SK-N-SH (cell line): Measurements from ENCODE around the gene MEIS2. TPM values are rescaled to one million over a fixed set of nuclear protein-coding genes. Genes with fewer than 3 reads are reported as not detected.

ENCODE experiments used
- CTCF ChIA-PET: fragments of 300-600, 350-600 bp; formaldehyde crosslinking; extraction: SDS; loops from one replicate; lab custom pipeline; 2021; lab: Yijun Ruan, JAX
- POLR2A ChIA-PET: fragments of 350-600 bp; sonication (Branson Sonifier 250); formaldehyde crosslinking; extraction: SDS; loops from one replicate; lab custom pipeline; 2020; ENCODE audit warnings: antibody characterized with exemption, inconsistent platforms; lab: Yijun Ruan, JAX
- DNase-seq: peaks from one replicate; pipeline ENCODE4 v3.0.0; 2012
- H2AFZ ChIP-seq: fragments of 200-600 bp; sonication (generic); 2 replicates; pipeline ENCODE4 v1.8.1; 2016; ENCODE audit warnings: antibody characterized with exemption, mild to moderate bottlenecking, low read depth
- H3F3A ChIP-seq: fragments of 200-600 bp; sonication (generic); replicated peaks from 2 replicates; pipeline ENCODE3; 2016; ENCODE audit warnings: antibody characterized with exemption, mild to moderate bottlenecking; ENCODE audit not compliant: insufficient read depth
- H3K27ac ChIP-seq, 2 experiments: fragments of 200-500 bp in 1 of 2; fragments of 200-600 bp in 1 of 2; sonication (Bioruptor generic) in 1 of 2; sonication (generic), shearing (Covaris generic) in 1 of 2; 2 replicates each; pipeline versions ENCODE4 v1.5.1 to v1.6.1; 2014 to 2016; ENCODE audit warnings: low read depth in 2 of 2, inconsistent platforms in 1 of 2, low read length in 1 of 2, mild to moderate bottlenecking in 1 of 2, mixed read lengths in 1 of 2
- H3K27me3 ChIP-seq: fragments of 200-600 bp; sonication (generic), shearing (Covaris generic); 2 replicates; pipeline ENCODE4 v1.6.1; 2016; ENCODE audit warnings: mixed run types; ENCODE audit not compliant: insufficient read depth
- H3K36me3 ChIP-seq, 2 experiments: fragments of 200-500 bp in 1 of 2; fragments of 200-600 bp in 1 of 2; sonication (Bioruptor generic) in 1 of 2; sonication (generic) in 1 of 2; replicated peaks in 1 of 2; 2 replicates each; pipeline versions ENCODE3 to v1.5.1; 2014 to 2016; ENCODE audit warnings: low read length in 1 of 2, mild to moderate bottlenecking in 1 of 2; ENCODE audit not compliant: insufficient read depth in 2 of 2, control insufficient read depth in 1 of 2
- H3K4me1 ChIP-seq, 2 experiments: fragments of 200-500 bp in 1 of 2; fragments of 200-600 bp in 1 of 2; sonication (Bioruptor generic) in 1 of 2; sonication (generic), shearing (Covaris generic) in 1 of 2; 2 replicates each; pipeline versions ENCODE4 v1.5.1 to v1.6.1; 2014 to 2016; ENCODE audit warnings: low read depth in 1 of 2, low read length in 1 of 2, mixed run types in 1 of 2; ENCODE audit not compliant: insufficient read depth in 2 of 2, control insufficient read depth in 1 of 2
- H3K4me2 ChIP-seq: fragments of 200-600 bp; sonication (generic), shearing (Covaris generic); 2 replicates; pipeline ENCODE4 v1.6.1; 2017; ENCODE audit warnings: mixed run types
- H3K4me3 ChIP-seq, 2 experiments: fragments of 200-500 bp in 1 of 2; fragments of 200-600 bp in 1 of 2; sonication (Bioruptor generic) in 1 of 2; sonication (generic), shearing (Covaris generic) in 1 of 2; 2 replicates each; pipeline versions ENCODE4 v1.5.1 to v1.8.1; 2014 to 2016; ENCODE audit warnings: low read depth in 2 of 2, inconsistent platforms in 1 of 2, low read length in 1 of 2, mild to moderate bottlenecking in 1 of 2, mixed read lengths in 1 of 2, moderate library complexity in 1 of 2
- H3K79me2 ChIP-seq: fragments of 200-600 bp; sonication (generic); 2 replicates; pipeline ENCODE4 v1.8.1; 2017; ENCODE audit warnings: mild to moderate bottlenecking; ENCODE audit not compliant: insufficient read depth
- H3K9ac ChIP-seq: fragments of 200-600 bp; sonication (generic); 2 replicates; pipeline ENCODE4 v1.6.1; 2017; ENCODE audit warnings: mixed run types
- H3K9me2 ChIP-seq: fragments of 200-600 bp; sonication (generic); 2 replicates; pipeline ENCODE4 v1.6.1; 2017; ENCODE audit warnings: mixed run types
- H3K9me3 ChIP-seq: fragments of 200-600 bp; sonication (generic); 2 replicates; pipeline ENCODE4 v1.6.1; 2017; ENCODE audit warnings: mixed run types, mild to moderate bottlenecking, moderate library complexity
- H4K20me1 ChIP-seq: fragments of 200-600 bp; sonication (generic); 2 replicates; pipeline ENCODE4 v1.6.1; 2017; ENCODE audit warnings: mild to moderate bottlenecking, mixed run types; ENCODE audit not compliant: insufficient read depth
- CHD2 ChIP-seq: fragments of 150-350 bp; IDR thresholded peaks from 2 replicates; pipeline ENCODE4 v1.6.1; 2018; ENCODE audit warnings: low read length; ENCODE audit not compliant: partially characterized antibody
- ELF1 ChIP-seq: IDR thresholded peaks from 2 replicates; pipeline ENCODE4 v1.4.0; 2012
- EP300 ChIP-seq, 2 experiments: IDR thresholded peaks; 2 replicates each; pipeline versions ENCODE4 v1.4.0 to v1.6.1; 2012; ENCODE audit warnings: borderline replicate concordance in 1 of 2, low read depth in 1 of 2, low read length in 1 of 2
- EZH2phosphoT487 ChIP-seq: fragments of 200-600 bp; sonication (generic); IDR thresholded peaks from 2 replicates; pipeline ENCODE4 v1.6.1; 2017; ENCODE audit warnings: low read depth, mixed run types, mild to moderate bottlenecking, antibody characterized with exemption, moderate library complexity, borderline replicate concordance
- FOXM1 ChIP-seq: IDR thresholded peaks from 2 replicates; pipeline ENCODE4 v1.4.0; 2012; ENCODE audit warnings: low read depth, mild to moderate bottlenecking
- MEF2A ChIP-seq: IDR thresholded peaks from 2 replicates; pipeline ENCODE4 v1.4.0; 2012; ENCODE audit warnings: low read depth, borderline replicate concordance
- NFIC ChIP-seq: IDR thresholded peaks from 2 replicates; pipeline ENCODE4 v1.4.0; 2012; ENCODE audit warnings: borderline replicate concordance
- POLR2AphosphoS5 ChIP-seq: IDR thresholded peaks from 2 replicates; pipeline ENCODE4 v1.6.1; 2012; ENCODE audit warnings: low read depth, low read length
- RXRA ChIP-seq: IDR thresholded peaks from 2 replicates; pipeline ENCODE4 v1.4.0; 2012; ENCODE audit warnings: low read depth, mild to moderate bottlenecking, borderline replicate concordance
- SIN3A ChIP-seq: IDR thresholded peaks from 2 replicates; pipeline ENCODE4 v1.6.1; 2012; ENCODE audit warnings: low read depth, mild to moderate bottlenecking, low read length, moderate library complexity, borderline replicate concordance
- TAF1 ChIP-seq: IDR thresholded peaks from 2 replicates; pipeline ENCODE4 v1.6.1; 2012; ENCODE audit warnings: low read depth, mild to moderate bottlenecking, low read length, moderate library complexity, borderline replicate concordance
- TEAD4 ChIP-seq: IDR thresholded peaks from 2 replicates; pipeline ENCODE4 v1.4.0; 2012; ENCODE audit warnings: mild to moderate bottlenecking, borderline replicate concordance; ENCODE audit not compliant: insufficient read depth
- YY1 ChIP-seq: IDR thresholded peaks from 2 replicates; pipeline ENCODE4 v1.4.0; 2012; ENCODE audit warnings: low read depth, mild to moderate bottlenecking
- WGBS: methylation state at CpG from one replicate; pipeline ENCODE4 v1.1.6; 2017; ENCODE audit warnings: low lambda C conversion rate; 5-methylcytosine and 5-hydroxymethylcytosine counted together
- polyA plus RNA-seq, 3 experiments: library from polyadenylated mRNA; depleted of rRNA; stranded (reverse); fragments of >200 nt; gene quantifications; 2 replicates each; pipeline ENCODE4 v1.2.3, GENCODE V29; 2012
- TF ChIP-seq, protein P1 (sequence below): fragments of 150-350 bp; IDR thresholded peaks from 2 replicates; pipeline ENCODE4 v1.6.1; 2016; ENCODE audit warnings: mild to moderate bottlenecking, low read depth, low read length
- TF ChIP-seq, protein P2 (sequence below): fragments of 200-600 bp; sonication (generic); IDR thresholded peaks from 2 replicates; pipeline ENCODE4 v1.6.1; 2017; ENCODE audit warnings: antibody characterized with exemption, mild to moderate bottlenecking, moderate library complexity
- TF ChIP-seq, protein P3 (sequence below): IDR thresholded peaks from 2 replicates; pipeline ENCODE4 v1.4.0; 2012; ENCODE audit warnings: low read depth, borderline replicate concordance
- TF ChIP-seq, protein P4 (sequence below): fragments of 150-350 bp; IDR thresholded peaks from 2 replicates; pipeline ENCODE4 v1.6.1; 2017; ENCODE audit warnings: antibody characterized with exemption, low read length, low read depth, borderline replicate concordance

Gene MEIS2
- polyA plus RNA-seq, 1 of the 3 experiments (the other 2 are of a cell fraction): 146 TPM

DNA sequence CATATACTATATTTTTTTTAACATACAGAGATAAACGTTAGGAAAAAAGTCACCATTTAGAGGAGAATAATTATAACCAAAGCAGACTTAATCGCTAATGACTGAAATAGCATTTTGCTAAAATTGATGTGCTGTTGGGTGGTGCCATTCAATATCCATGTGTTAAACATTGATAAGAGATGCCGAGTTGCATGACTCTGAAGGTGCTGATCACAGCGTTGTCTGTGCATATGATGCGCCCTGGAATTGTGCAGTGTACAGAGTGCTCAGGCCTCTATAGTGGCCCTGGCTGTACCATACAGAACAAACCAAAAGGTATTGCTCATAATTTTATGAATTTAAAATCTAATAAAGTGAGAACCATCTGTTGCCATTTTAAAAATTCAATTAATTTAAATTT, 168.3 kb downstream of the MEIS2 start:
- H3F3A ChIP-seq: peaks cover 26% of the 10 kb centered on the region
- TF ChIP-seq YY1 (no peak), POLR2AphosphoS5 (no peak), TAF1 (no peak), NFIC (no peak), CHD2 (no peak), EP300 (IDR thresholded peaks at IDR 0.05; ENCODE audit: borderline replicate concordance in 1 of 2, low read depth in 1 of 2, low read length in 1 of 2) (no peak), MEF2A (no peak), FOXM1 (no peak), SIN3A (no peak), TEAD4 (no peak), RXRA (no peak), EZH2phosphoT487 (no peak), ELF1 (no peak)
- TF ChIP-seq, protein P1, sequence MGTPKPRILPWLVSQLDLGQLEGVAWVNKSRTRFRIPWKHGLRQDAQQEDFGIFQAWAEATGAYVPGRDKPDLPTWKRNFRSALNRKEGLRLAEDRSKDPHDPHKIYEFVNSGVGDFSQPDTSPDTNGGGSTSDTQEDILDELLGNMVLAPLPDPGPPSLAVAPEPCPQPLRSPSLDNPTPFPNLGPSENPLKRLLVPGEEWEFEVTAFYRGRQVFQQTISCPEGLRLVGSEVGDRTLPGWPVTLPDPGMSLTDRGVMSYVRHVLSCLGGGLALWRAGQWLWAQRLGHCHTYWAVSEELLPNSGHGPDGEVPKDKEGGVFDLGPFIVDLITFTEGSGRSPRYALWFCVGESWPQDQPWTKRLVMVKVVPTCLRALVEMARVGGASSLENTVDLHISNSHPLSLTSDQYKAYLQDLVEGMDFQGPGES: no peak
- TF ChIP-seq, protein P2, sequence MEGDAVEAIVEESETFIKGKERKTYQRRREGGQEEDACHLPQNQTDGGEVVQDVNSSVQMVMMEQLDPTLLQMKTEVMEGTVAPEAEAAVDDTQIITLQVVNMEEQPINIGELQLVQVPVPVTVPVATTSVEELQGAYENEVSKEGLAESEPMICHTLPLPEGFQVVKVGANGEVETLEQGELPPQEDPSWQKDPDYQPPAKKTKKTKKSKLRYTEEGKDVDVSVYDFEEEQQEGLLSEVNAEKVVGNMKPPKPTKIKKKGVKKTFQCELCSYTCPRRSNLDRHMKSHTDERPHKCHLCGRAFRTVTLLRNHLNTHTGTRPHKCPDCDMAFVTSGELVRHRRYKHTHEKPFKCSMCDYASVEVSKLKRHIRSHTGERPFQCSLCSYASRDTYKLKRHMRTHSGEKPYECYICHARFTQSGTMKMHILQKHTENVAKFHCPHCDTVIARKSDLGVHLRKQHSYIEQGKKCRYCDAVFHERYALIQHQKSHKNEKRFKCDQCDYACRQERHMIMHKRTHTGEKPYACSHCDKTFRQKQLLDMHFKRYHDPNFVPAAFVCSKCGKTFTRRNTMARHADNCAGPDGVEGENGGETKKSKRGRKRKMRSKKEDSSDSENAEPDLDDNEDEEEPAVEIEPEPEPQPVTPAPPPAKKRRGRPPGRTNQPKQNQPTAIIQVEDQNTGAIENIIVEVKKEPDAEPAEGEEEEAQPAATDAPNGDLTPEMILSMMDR: no peak
- TF ChIP-seq, protein P3, sequence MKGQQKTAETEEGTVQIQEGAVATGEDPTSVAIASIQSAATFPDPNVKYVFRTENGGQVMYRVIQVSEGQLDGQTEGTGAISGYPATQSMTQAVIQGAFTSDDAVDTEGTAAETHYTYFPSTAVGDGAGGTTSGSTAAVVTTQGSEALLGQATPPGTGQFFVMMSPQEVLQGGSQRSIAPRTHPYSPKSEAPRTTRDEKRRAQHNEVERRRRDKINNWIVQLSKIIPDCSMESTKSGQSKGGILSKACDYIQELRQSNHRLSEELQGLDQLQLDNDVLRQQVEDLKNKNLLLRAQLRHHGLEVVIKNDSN: no peak
- TF ChIP-seq, protein P4, sequence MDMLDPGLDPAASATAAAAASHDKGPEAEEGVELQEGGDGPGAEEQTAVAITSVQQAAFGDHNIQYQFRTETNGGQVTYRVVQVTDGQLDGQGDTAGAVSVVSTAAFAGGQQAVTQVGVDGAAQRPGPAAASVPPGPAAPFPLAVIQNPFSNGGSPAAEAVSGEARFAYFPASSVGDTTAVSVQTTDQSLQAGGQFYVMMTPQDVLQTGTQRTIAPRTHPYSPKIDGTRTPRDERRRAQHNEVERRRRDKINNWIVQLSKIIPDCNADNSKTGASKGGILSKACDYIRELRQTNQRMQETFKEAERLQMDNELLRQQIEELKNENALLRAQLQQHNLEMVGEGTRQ: no peak
- H2AFZ ChIP-seq: no peak overlapping the region
- H3K27me3 ChIP-seq: no peaks in the 10 kb centered on the region
- POLR2A ChIA-PET: no interaction called here
- H3K4me1 ChIP-seq: peaks cover 6 to 9% of the 10 kb centered on the region in 2 experiments; a peak in 2 of 4 replicates
- H3K4me3 ChIP-seq: no peak overlapping the region
- peaks cover 86 to 91% of the 10 kb centered on the region in 2 experiments for H3K36me3 ChIP-seq
- WGBS: 97% methylated on average over 5 of the region's 5 CpGs
- H3K9me3 ChIP-seq: no peaks in the 10 kb centered on the region
- peaks cover 88% of the 10 kb centered on the region for H3K79me2 ChIP-seq
- H3K27ac ChIP-seq: no peak overlapping the region
- no peak overlapping the region for H3K4me2 ChIP-seq
- CTCF ChIA-PET: interaction anchor here (0.6 kb wide), 1 partner anchor 1388 kb away, joined by 3 read pairs; no protein-coding TSS in a partner anchor
- no peak overlapping the region for H3K9ac ChIP-seq
- no peak for DNase-seq
- H4K20me1 ChIP-seq: peaks cover 15% of the 10 kb centered on the region; the same call in 1 of the 2 replicates
- no peaks in the 10 kb centered on the region for H3K9me2 ChIP-seq
